GM21390 (cell line): ENCODE results near the gene SLC4A1.
A peak's percentile ranks its signal among the peaks of the same experiment; 100 is the strongest.

ENCODE experiments used
- ATAC-seq: cut with Tn5 transposase; IDR thresholded peaks from one replicate; pipeline ENCODE4 v1.9.1; 2021; ENCODE audit not compliant: unreplicated experiment

The SLC4A1 gene

DNA sequence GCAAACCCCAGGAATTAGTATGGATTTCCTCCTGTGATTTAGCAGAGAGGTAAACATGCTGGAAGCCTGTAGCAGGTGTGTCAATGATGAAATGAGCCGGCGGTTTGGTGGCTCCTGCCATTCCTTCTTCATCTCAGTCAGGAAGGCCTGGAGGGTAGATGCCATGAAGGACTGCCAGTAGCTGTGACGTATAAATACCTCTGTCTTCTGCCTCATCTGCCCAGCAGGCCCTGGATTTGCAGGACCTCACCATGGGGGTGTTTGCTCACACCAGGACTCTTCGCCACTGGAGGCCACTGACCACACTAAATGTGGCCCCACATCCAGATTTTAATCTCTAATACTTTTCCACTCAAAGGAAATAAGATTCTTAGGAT, 16.1 kb upstream of the SLC4A1 start:
- no peak for ATAC-seq

GRCh38 chr17:44283344-44284023, 15.5 kb upstream of the SLC4A1 start:
- no peak for ATAC-seq

GRCh38 chr17:44282264-44282663, 14.3 kb upstream of the SLC4A1 start:
- no peak for ATAC-seq

DNA sequence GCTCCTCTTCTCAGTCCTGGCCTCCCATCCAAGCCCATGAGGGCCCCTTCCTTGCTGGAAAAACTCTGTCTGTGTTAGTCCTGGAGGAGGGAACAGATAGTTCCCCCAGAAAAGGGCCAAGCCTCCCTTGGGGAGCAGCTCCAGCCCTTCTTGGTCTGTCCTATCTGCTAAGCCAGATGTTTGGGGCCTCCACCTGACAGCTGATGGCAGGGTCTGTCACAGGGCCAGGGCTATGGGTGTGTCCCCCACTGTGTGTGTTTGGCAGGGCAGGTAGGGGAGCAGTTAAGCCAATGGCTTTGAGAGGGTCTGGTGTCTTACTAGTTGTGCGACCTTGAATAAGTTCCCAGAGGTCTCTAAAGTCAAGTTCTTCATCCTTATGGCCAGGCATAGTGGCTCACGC, 13.6 kb upstream of the SLC4A1 start:
- no peak for ATAC-seq

GRCh38 chr17:44280392-44280937, 12.5 kb upstream of the SLC4A1 start:
- no peak for ATAC-seq

GRCh38 chr17:44279666-44280391, 11.9 kb upstream of the SLC4A1 start:
- peak; percentile 61 for ATAC-seq

GRCh38 chr17:44279346-44279665, 11.4 kb upstream of the SLC4A1 start:
- ATAC-seq = peak; percentile 18

- no peak for ATAC-seq
These were observed 10.0 kb upstream of the SLC4A1 start for GRCh38 chr17:44277976-44278375.

DNA sequence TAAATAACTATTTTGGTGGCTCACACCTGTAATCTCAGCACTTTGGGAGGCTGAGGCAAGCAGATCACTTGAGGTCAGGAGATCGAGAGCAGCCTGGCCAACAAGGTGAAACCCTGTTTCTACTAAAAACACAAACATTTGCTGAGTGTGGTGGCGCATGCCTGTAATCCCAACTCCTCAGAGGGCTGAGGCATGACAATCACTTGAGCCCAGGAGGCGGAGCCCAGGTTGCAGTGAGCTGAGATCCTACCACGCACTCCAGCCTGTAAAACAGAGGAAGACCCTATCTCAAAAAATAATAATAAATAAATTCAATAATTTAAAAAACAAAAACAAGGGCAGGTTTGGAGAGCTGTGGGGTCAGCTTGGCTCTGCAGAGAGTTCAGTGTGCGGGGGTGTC, 5.7 kb upstream of the SLC4A1 start:
- no peak for ATAC-seq

GRCh38 chr17:44272954-44273353, 5.0 kb upstream of the SLC4A1 start:
- ATAC-seq = no peak

- ATAC-seq = no peak
These were observed 4.5 kb upstream of the SLC4A1 start for GRCh38 chr17:44272321-44272951.

DNA sequence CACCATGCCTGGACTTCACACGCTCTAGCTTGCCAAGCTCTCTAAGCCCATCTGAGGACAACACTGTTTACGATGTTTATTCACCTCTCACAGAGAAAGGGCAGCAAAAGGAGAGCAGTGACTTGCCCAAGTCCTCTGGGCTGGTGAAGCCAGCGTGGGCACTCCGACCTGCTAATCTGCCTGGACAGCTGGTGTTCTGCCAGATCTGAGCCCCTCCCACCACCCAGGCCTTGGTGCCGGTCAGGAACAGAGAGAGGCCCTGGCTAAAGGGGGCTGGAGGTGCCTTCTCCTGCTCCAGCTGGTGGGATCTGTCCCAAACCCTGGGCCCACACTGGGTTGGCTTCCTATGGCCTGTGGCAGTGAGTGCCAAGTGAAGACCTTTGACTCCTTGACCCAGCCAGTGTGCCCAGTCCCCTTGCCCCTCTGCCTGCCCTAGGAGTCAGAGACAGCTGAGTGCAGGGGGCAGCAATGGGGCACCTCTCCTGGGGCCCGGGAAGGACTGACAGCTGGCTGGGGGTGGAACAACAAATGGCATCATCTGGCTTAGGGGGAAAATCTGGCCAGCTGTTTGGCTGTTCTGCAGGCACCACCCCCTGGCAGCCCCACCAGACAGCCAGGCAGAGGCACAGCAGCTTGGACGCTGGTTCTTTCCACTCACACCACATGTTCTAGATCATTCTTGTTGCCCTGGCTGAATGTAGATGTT, 1.8 kb upstream of the SLC4A1 start:
- ATAC-seq = no peak

GRCh38 chr17:44268709-44269534, 987 bp upstream of the SLC4A1 start:
- no peak for ATAC-seq

GRCh38 chr17:44267165-44267455, 825 bp downstream of the SLC4A1 start:
- no peak for ATAC-seq

- no peak for ATAC-seq
These were observed 1.4 kb downstream of the SLC4A1 start for GRCh38 chr17:44266402-44267164.

- ATAC-seq = no peak
These were observed 4.5 kb downstream of the SLC4A1 start for GRCh38 chr17:44263345-44263902.

GRCh38 chr17:44262654-44263225, 5.2 kb downstream of the SLC4A1 start:
- ATAC-seq = no peak

DNA sequence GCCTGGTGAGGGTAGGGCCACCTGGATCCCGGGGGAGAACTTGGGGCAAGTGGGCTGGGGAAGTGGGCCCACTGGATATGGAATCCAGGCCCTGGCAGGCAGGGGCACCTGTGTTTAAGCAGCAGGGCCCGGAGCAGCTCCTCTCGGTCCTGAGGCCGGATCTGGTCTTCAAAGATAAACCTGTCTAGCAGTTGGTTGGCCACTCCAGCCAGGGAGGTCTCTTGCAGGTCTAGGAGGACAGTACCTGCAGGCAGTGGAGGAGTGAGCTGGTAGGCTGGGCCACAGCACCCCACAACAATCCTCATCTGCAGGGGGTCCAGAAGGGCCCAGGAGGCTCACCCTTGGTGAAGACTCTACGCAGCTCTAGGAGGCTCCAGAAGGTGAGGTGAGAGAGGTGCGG, 7.6 kb downstream of the SLC4A1 start:
- ATAC-seq = no peak

GRCh38 chr17:44258811-44259351, 9.1 kb downstream of the SLC4A1 start:
- ATAC-seq = no peak
